AG09319 (cell line): Measurements from ENCODE around the gene CAMTA1.
A peak's percentile ranks its signal among the peaks of the same experiment; 100 is the strongest.

ENCODE experiments used
- DNase-seq: peaks from one replicate; pipeline ENCODE4 v3.0.0-alpha.2; 2010; ENCODE audit warnings: low read depth; ENCODE audit errors: extremely low read depth
- CTCF ChIP-seq: IDR thresholded peaks from 2 replicates; pipeline ENCODE4 v1.5.1; 2011; ENCODE audit warnings: low read depth, mild to moderate bottlenecking, inconsistent platforms, low read length, moderate library complexity

CAMTA1 gene

GRCh38 chr1:7449750-7450149, 664.5 kb downstream of the CAMTA1 start:
- no peak for DNase-seq

GRCh38 chr1:7450838-7451237, 665.6 kb downstream of the CAMTA1 start:
- no peak for TF ChIP-seq CTCF
- no peak for DNase-seq

More at GRCh38 chr1:7449750-7450149, 664.5 kb downstream of the CAMTA1 start:
- TF ChIP-seq CTCF, result no peak

- DNase-seq, result no peak
- TF ChIP-seq CTCF, result no peak
Observed at GRCh38 chr1:7453038-7453437, 667.8 kb downstream of the CAMTA1 start.

GRCh38 chr1:7454052-7454815, 669.0 kb downstream of the CAMTA1 start:
- peak; percentile 39 for TF ChIP-seq CTCF
- DNase-seq, result no peak

- TF ChIP-seq CTCF, result no peak
Observed at GRCh38 chr1:7454895-7455784, 669.9 kb downstream of the CAMTA1 start.

GRCh38 chr1:7455796-7456721, 670.8 kb downstream of the CAMTA1 start:
- no peak for TF ChIP-seq CTCF
- DNase-seq, result no peak

More at GRCh38 chr1:7454895-7455784, 669.9 kb downstream of the CAMTA1 start:
- no peak for DNase-seq
